ENCODE data around the gene PDXP.

PDXP gene

DNA sequence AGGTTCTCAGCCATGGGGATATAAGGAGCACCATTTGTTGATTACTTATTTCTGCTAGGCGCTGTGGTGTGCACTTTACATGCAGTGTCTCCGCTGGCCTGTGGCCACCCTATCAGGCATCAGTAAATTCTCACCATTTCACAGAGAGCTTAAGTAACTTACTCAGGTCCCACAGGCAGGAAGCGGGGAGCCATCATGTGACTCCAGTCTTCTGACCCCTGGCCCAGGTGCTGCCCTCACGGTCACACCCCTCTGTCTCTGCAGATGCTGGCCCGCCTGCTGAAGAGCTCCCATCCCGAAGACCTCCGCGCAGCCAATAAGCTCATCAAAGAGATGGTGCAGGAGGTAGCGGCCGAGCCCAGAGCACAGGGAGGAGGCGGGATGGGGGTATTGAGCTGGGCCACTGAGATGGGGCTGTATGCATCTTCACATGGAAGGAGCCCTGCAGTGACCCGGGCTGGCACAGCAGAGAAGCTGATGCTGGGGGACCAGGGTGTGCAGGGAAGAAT lies 37.1 kb upstream of the PDXP start:
- Histone ChIP-seq H3K4me2 (ENCODE audit: low read length) (no peak overlapping the region), H3K9me3 (replicated peaks; ENCODE audit: low read length) (no peaks in the 10 kb centered on the region), H3K4me3 (ENCODE audit: low read length) (no peak overlapping the region), H3K27me3 (ENCODE audit: control insufficient read depth, insufficient read depth, low read length) (no peaks in the 10 kb centered on the region), H3K36me3 (ENCODE audit: insufficient read depth, low read length) (peaks cover 65% of the 10 kb centered on the region), H3K4me1 (ENCODE audit: control insufficient read depth, insufficient read depth, low read length) (no peaks in the 10 kb centered on the region), H3K9ac (ENCODE audit: low read depth, low read length) (no peak overlapping the region)

DNA sequence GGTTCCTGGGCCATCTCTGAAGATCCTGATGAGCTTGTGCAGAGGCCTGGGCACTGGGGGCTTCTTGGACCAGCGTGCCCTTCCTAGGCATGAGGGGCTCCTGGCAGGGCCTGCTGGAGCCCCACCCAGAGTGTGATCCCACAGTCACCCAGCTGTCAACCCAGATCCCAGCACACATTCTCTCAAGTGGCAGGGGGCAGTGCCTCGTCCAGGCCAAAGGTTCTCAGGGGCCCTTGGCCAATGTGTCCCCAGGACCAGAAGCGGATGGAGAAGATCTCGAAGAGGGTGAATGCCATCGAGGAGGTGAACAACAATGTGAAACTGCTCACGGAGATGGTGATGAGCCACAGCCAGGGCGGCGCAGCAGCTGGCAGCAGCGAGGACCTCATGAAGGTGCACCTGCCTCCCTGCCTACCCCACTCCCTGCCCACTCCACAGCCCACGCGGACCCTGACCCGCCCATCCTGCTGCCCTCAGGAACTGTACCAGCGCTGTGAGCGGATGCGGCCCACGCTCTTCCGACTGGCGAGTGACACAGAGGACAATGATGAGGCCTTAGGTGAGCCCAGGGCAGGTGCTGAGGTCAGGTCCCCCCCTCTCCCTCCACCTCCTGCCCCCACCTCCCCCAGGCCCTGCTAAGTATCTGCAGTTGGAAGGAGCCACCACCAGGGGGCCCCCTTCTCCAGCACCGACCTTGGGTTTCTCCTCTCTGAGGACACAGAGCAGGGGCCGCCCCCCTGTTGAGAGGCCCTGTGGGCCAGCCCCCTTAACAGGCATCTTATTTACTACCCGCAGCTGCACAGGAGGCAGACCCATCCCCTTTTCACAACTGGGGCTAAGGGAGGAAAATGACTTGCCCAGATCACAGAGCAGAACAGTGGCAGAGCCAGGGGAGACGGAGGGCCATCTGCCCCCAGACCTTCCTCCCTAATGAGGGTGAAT lies 35.2 kb upstream of the PDXP start:
- peaks cover 53% of the 10 kb centered on the region for H3K36me3 ChIP-seq (ENCODE audit: insufficient read depth, low read length)
- H3K9ac ChIP-seq (ENCODE audit: low read depth, low read length): no peak overlapping the region
- no peaks in the 10 kb centered on the region for H3K27me3 ChIP-seq (ENCODE audit: control insufficient read depth, insufficient read depth, low read length)
- H3K9me3 ChIP-seq (replicated peaks; ENCODE audit: low read length): no peaks in the 10 kb centered on the region
- H3K4me3 ChIP-seq (ENCODE audit: low read length): no peak overlapping the region
- no peaks in the 10 kb centered on the region for H3K4me1 ChIP-seq (ENCODE audit: control insufficient read depth, insufficient read depth, low read length)
- H3K4me2 ChIP-seq (ENCODE audit: low read length): no peak overlapping the region

DNA sequence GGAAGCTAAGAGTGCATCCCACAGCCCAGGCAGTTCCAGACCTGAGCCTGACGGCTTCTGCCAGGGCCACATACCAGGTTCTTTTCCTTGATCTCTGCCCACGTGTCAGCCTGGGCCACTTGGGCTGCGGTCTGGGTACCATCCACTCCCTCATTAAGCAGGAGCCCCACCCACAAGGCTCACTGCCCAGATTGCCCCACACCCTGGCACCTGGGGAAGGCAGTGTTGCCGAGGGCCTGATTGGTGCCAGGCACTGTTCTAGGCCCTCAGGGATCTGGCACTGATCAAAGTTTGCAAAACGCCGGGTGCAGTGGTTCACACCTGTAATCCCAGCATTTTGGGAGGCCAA lies 34.5 kb upstream of the PDXP start:
- H3K4me3 ChIP-seq (ENCODE audit: low read length): no peak overlapping the region
- peaks cover 48% of the 10 kb centered on the region for H3K36me3 ChIP-seq (ENCODE audit: insufficient read depth, low read length)
- H3K9me3 ChIP-seq (replicated peaks; ENCODE audit: low read length): no peaks in the 10 kb centered on the region
- no peak overlapping the region for H3K9ac ChIP-seq (ENCODE audit: low read depth, low read length)
- no peak overlapping the region for H3K4me2 ChIP-seq (ENCODE audit: low read length)
- no peaks in the 10 kb centered on the region for H3K4me1 ChIP-seq (ENCODE audit: control insufficient read depth, insufficient read depth, low read length)
- no peaks in the 10 kb centered on the region for H3K27me3 ChIP-seq (ENCODE audit: control insufficient read depth, insufficient read depth, low read length)

DNA sequence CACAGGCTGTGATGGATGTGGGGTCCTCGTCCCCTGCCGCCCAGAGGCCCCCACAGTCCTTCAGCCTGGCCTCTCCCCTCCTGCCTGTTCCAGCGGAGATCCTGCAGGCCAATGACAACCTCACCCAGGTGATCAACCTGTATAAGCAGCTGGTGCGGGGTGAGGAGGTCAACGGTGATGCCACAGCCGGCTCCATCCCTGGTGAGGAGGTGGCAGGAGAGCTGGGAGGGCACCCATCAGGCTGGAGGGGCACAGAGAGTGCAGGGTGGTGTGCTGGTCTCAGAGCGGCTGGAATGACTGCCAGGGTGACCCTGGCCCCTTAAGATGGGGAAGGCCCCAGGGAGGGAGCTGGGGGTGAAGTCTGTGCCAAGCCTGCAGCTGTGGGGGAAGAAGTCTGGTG lies 33.6 kb upstream of the PDXP start:
- Histone ChIP-seq H3K9ac (ENCODE audit: low read depth, low read length) (no peak overlapping the region), H3K27me3 (ENCODE audit: control insufficient read depth, insufficient read depth, low read length) (no peaks in the 10 kb centered on the region), H3K36me3 (ENCODE audit: insufficient read depth, low read length) (peaks cover 44% of the 10 kb centered on the region), H3K4me1 (ENCODE audit: control insufficient read depth, insufficient read depth, low read length) (no peaks in the 10 kb centered on the region), H3K4me3 (ENCODE audit: low read length) (no peak overlapping the region), H3K9me3 (replicated peaks; ENCODE audit: low read length) (no peaks in the 10 kb centered on the region), H3K4me2 (ENCODE audit: low read length) (no peak overlapping the region)

- Histone ChIP-seq H3K36me3 (ENCODE audit: insufficient read depth, low read length) (peaks cover 37% of the 10 kb centered on the region), H3K9me3 (replicated peaks; ENCODE audit: low read length) (no peaks in the 10 kb centered on the region), H3K4me1 (ENCODE audit: control insufficient read depth, insufficient read depth, low read length) (no peaks in the 10 kb centered on the region), H3K27me3 (ENCODE audit: control insufficient read depth, insufficient read depth, low read length) (no peaks in the 10 kb centered on the region), H3K4me2 (ENCODE audit: low read length) (no peak overlapping the region), H3K9ac (ENCODE audit: low read depth, low read length) (no peak overlapping the region), H3K4me3 (ENCODE audit: low read length) (no peak overlapping the region)
These were observed 32.8 kb upstream of the PDXP start for GRCh38 chr22:37625737-37626136.

DNA sequence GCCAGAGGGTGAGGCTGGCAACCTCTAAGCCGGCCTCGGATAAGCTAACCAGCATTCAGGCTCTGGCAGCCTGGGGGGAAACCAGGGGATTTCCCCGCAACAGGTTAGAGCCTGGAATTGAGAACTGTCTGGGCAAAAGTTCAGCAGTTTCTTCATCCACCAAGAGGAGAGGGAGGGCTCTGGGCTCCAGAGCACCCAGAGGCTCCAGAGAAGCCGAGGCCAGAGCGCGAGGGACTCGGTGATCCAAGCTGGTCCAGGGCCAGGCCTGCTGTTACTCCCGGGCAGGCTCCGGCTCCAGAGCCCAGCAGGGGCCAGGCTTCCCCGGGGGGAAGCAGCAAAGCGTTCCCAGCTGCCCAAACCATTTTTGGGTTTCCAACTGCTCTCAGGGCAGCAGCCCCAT lies 32.4 kb upstream of the PDXP start:
- no peaks in the 10 kb centered on the region for H3K9me3 ChIP-seq (replicated peaks; ENCODE audit: low read length)
- no peak overlapping the region for H3K9ac ChIP-seq (ENCODE audit: low read depth, low read length)
- no peak overlapping the region for H3K4me2 ChIP-seq (ENCODE audit: low read length)
- no peaks in the 10 kb centered on the region for H3K4me1 ChIP-seq (ENCODE audit: control insufficient read depth, insufficient read depth, low read length)
- H3K27me3 ChIP-seq (ENCODE audit: control insufficient read depth, insufficient read depth, low read length): no peaks in the 10 kb centered on the region
- no peak overlapping the region for H3K4me3 ChIP-seq (ENCODE audit: low read length)
- H3K36me3 ChIP-seq (ENCODE audit: insufficient read depth, low read length): peaks cover 33% of the 10 kb centered on the region

GRCh38 chr22:37626556-37627075 lies 31.9 kb upstream of the PDXP start:
- H3K36me3 ChIP-seq (ENCODE audit: insufficient read depth, low read length): peaks cover 30% of the 10 kb centered on the region
- no peaks in the 10 kb centered on the region for H3K27me3 ChIP-seq (ENCODE audit: control insufficient read depth, insufficient read depth, low read length)
- H3K4me1 ChIP-seq (ENCODE audit: control insufficient read depth, insufficient read depth, low read length): no peaks in the 10 kb centered on the region
- H3K4me2 ChIP-seq (ENCODE audit: low read length): no peak overlapping the region
- H3K9me3 ChIP-seq (replicated peaks; ENCODE audit: low read length): no peaks in the 10 kb centered on the region
- no peak overlapping the region for H3K9ac ChIP-seq (ENCODE audit: low read depth, low read length)
- no peak overlapping the region for H3K4me3 ChIP-seq (ENCODE audit: low read length)

DNA sequence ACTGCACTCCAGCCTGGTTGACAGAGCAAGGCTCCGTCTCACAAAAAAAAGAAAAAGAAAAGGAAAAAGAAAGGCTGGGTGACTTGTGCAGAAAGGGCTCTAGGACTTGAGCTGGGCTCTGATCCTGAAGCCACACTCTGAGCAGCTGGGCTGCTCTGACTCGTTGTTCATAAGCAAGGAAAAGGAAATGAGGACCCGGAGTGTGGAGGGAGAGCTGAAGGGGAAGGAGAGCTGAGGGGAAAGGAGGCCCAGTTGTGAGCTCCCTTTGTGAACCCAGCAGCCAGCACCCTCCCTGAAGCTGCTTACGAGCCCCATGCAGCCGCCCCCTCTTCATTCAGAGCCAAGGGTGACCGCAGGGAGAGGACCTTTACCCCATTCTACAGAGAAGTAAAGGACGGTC lies 31.4 kb upstream of the PDXP start:
- Histone ChIP-seq H3K4me1 (ENCODE audit: control insufficient read depth, insufficient read depth, low read length) (no peaks in the 10 kb centered on the region), H3K9me3 (replicated peaks; ENCODE audit: low read length) (no peaks in the 10 kb centered on the region), H3K4me2 (ENCODE audit: low read length) (no peak overlapping the region), H3K36me3 (ENCODE audit: insufficient read depth, low read length) (peaks cover 30% of the 10 kb centered on the region), H3K27me3 (ENCODE audit: control insufficient read depth, insufficient read depth, low read length) (no peaks in the 10 kb centered on the region), H3K4me3 (ENCODE audit: low read length) (no peak overlapping the region), H3K9ac (ENCODE audit: low read depth, low read length) (no peak overlapping the region)

DNA sequence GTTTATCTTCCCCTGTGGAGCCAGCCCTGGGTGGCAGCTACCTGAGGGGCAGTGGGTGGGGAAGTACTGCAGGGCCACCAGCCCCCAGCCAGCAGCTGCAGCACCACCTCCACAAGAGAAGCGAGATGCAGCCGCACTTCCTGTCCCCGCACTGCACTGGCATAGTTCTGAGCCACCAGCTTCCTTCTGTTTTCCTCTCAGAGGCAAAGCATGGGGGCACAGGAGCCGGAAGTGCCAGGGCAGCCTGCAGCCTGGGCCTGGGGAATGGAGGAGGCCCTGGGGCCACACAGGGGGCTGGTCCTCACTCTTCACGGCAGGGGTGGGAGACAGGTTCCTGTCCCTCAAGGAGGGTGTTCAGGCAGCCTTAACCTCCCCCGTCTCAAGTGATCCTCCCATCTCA lies 31.0 kb upstream of the PDXP start:
- Histone ChIP-seq H3K4me3 (ENCODE audit: low read length) (no peak overlapping the region), H3K4me2 (ENCODE audit: low read length) (no peak overlapping the region), H3K9ac (ENCODE audit: low read depth, low read length) (no peak overlapping the region), H3K27me3 (ENCODE audit: control insufficient read depth, insufficient read depth, low read length) (no peaks in the 10 kb centered on the region), H3K4me1 (ENCODE audit: control insufficient read depth, insufficient read depth, low read length) (no peaks in the 10 kb centered on the region), H3K9me3 (replicated peaks; ENCODE audit: low read length) (no peaks in the 10 kb centered on the region), H3K36me3 (ENCODE audit: insufficient read depth, low read length) (peaks cover 30% of the 10 kb centered on the region)

GRCh38 chr22:37628830-37629229 lies 29.7 kb upstream of the PDXP start:
- H3K4me3 ChIP-seq (ENCODE audit: low read length): no peak overlapping the region
- no peaks in the 10 kb centered on the region for H3K9me3 ChIP-seq (replicated peaks; ENCODE audit: low read length)
- no peak overlapping the region for H3K4me2 ChIP-seq (ENCODE audit: low read length)
- no peak overlapping the region for H3K9ac ChIP-seq (ENCODE audit: low read depth, low read length)
- H3K36me3 ChIP-seq (ENCODE audit: insufficient read depth, low read length): peaks cover 21% of the 10 kb centered on the region
- no peaks in the 10 kb centered on the region for H3K27me3 ChIP-seq (ENCODE audit: control insufficient read depth, insufficient read depth, low read length)
- peaks cover 11% of the 10 kb centered on the region for H3K4me1 ChIP-seq (ENCODE audit: control insufficient read depth, insufficient read depth, low read length)

GRCh38 chr22:37629928-37630327 lies 28.6 kb upstream of the PDXP start:
- H3K4me3 ChIP-seq (ENCODE audit: low read length): no peak overlapping the region
- no peaks in the 10 kb centered on the region for H3K9me3 ChIP-seq (replicated peaks; ENCODE audit: low read length)
- no peak overlapping the region for H3K4me2 ChIP-seq (ENCODE audit: low read length)
- H3K27me3 ChIP-seq (ENCODE audit: control insufficient read depth, insufficient read depth, low read length): no peaks in the 10 kb centered on the region
- H3K4me1 ChIP-seq (ENCODE audit: control insufficient read depth, insufficient read depth, low read length): peaks cover 22% of the 10 kb centered on the region
- peaks cover 16% of the 10 kb centered on the region for H3K36me3 ChIP-seq (ENCODE audit: insufficient read depth, low read length)
- H3K9ac ChIP-seq (ENCODE audit: low read depth, low read length): no peak overlapping the region

Data from skeletal muscle satellite cell (primary cell).